Stimulated activated CD4-positive, alpha-beta T cell treated with anti-CD3 and anti-CD28 coated beads, Interleukin-4, amount 100 ng/mL, for 48 hours (primary cell): Measurements from ENCODE around the gene BCAR3.
A peak's percentile ranks its signal among the peaks of the same experiment; 100 is the strongest.
"Not testable (repeated sequence)": the region's sequence is repeated elsewhere in the genome, so short reads cannot be mapped to it uniquely, and the experiment has no call there.

ENCODE experiments used
- DNase-seq, 2 donors: peaks; one replicate each; pipeline ENCODE4 v3.0.0-alpha.2; 2020; ENCODE audit warnings: low read depth in 2 of 2

The BCAR3 gene

GRCh38 chr1:93689521-93690223 is 8.0 kb upstream of the BCAR3 start:
- no peak for DNase-seq

GRCh38 chr1:93687542-93687941 is 5.9 kb upstream of the BCAR3 start:
- no peak for DNase-seq

- no peak for DNase-seq
Observed at GRCh38 chr1:93686504-93687250, 5.0 kb upstream of the BCAR3 start.

- no peak for DNase-seq
Observed at GRCh38 chr1:93685918-93686317, 4.3 kb upstream of the BCAR3 start.

- no peak for DNase-seq
Observed at GRCh38 chr1:93683234-93683633, 1.6 kb upstream of the BCAR3 start.

- DNase-seq = no peak
Observed at GRCh38 chr1:93681989-93682412, 364 bp upstream of the BCAR3 start.

GRCh38 chr1:93680420-93681100 is 1.1 kb downstream of the BCAR3 start:
- peak; percentile 42 to 48 for DNase-seq

GRCh38 chr1:93680076-93680419 is 1.6 kb downstream of the BCAR3 start:
- DNase-seq = no peak

GRCh38 chr1:93679546-93679945 is 2.1 kb downstream of the BCAR3 start:
- no peak for DNase-seq

GRCh38 chr1:93678946-93679480 is 2.6 kb downstream of the BCAR3 start:
- DNase-seq = no peak

GRCh38 chr1:93678491-93678890 is 3.1 kb downstream of the BCAR3 start:
- no peak for DNase-seq

GRCh38 chr1:93677729-93678128 is 3.9 kb downstream of the BCAR3 start:
- DNase-seq = no peak

GRCh38 chr1:93676427-93676826 is 5.2 kb downstream of the BCAR3 start:
- DNase-seq = no peak

- no peak for DNase-seq
Observed at GRCh38 chr1:93675931-93676330, 5.7 kb downstream of the BCAR3 start.

GRCh38 chr1:93675271-93675670 is 6.4 kb downstream of the BCAR3 start:
- no peak for DNase-seq

- DNase-seq = not testable (repeated sequence)
Observed at GRCh38 chr1:93674071-93674470, 7.6 kb downstream of the BCAR3 start.

GRCh38 chr1:93673163-93673829 is 8.3 kb downstream of the BCAR3 start:
- DNase-seq = no peak

GRCh38 chr1:93672477-93673162 is 9.0 kb downstream of the BCAR3 start:
- DNase-seq = no peak

- no peak for DNase-seq
Observed at GRCh38 chr1:93672069-93672468, 9.6 kb downstream of the BCAR3 start.

- no peak for DNase-seq
Observed at GRCh38 chr1:93671099-93671621, 10.5 kb downstream of the BCAR3 start.

- no peak for DNase-seq
Observed at GRCh38 chr1:93670141-93670540, 11.5 kb downstream of the BCAR3 start.
